Choroid plexus epithelial cell (primary cell): ENCODE measurements around the gene GPN1.
"Not testable (repeated sequence)": the region's sequence is repeated elsewhere in the genome, so short reads cannot be mapped to it uniquely, and the experiment has no call there.

Experiments
- DNase-seq: peaks from one replicate; pipeline ENCODE4 v3.0.0-alpha.2; 2010; ENCODE audit warnings: low read depth
- H3K4me3 ChIP-seq: 2 replicates; pipeline ENCODE4 v1.5.1; 2011; ENCODE audit warnings: low read depth, mild to moderate bottlenecking, control low read depth, low read length, moderate library complexity
- TF ChIP-seq, protein P1 (sequence below): conservative IDR thresholded peaks from 2 replicates; pipeline ENCODE4 v1.5.1; 2011; ENCODE audit warnings: low read depth, mild to moderate bottlenecking, control low read depth, inconsistent platforms, low read length, moderate library complexity

GPN1 gene

DNA sequence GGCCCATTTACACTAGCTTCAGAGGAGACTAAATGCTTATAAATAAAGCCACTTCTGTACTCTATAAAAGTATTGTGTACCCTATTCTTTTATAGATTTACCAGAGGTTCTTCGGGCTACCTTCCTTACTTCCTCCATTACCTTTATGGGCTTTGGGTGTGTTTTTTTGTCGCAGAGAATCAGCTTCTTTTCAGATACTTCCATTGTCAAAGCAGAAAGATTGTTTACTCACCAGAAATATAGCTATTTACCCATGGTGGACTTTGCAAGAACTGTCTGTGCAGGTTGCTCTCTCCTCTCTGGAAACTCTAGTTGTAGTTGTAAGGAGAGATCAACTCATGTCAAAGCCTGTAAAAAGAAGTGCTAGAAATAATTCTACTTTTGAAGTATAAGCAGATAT lies 14.9 kb upstream of the GPN1 start:
- TF ChIP-seq, protein P1, sequence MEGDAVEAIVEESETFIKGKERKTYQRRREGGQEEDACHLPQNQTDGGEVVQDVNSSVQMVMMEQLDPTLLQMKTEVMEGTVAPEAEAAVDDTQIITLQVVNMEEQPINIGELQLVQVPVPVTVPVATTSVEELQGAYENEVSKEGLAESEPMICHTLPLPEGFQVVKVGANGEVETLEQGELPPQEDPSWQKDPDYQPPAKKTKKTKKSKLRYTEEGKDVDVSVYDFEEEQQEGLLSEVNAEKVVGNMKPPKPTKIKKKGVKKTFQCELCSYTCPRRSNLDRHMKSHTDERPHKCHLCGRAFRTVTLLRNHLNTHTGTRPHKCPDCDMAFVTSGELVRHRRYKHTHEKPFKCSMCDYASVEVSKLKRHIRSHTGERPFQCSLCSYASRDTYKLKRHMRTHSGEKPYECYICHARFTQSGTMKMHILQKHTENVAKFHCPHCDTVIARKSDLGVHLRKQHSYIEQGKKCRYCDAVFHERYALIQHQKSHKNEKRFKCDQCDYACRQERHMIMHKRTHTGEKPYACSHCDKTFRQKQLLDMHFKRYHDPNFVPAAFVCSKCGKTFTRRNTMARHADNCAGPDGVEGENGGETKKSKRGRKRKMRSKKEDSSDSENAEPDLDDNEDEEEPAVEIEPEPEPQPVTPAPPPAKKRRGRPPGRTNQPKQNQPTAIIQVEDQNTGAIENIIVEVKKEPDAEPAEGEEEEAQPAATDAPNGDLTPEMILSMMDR, result no peak
- DNase-seq, result no peak
- no peak overlapping the region for H3K4me3 ChIP-seq

DNA sequence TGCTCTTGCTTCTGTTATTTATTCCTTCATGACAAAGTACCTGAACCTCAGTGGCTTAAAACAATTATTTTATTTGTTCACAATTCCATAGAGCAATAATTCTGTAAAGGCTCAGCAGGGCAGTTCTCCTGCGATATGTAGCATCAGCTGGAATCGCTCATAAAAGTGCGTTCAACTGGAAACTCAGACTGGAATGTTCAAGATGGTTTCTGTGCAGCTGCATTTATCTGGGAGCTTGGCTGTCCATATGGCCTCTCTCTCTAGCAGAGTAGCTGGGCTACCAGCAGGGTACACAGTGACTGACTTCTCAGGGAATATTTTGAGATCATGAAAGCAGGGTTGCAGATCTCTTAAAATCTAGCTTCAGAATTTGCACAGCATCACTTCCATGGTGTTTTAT lies 13.5 kb upstream of the GPN1 start:
- no peak overlapping the region for H3K4me3 ChIP-seq
- TF ChIP-seq, protein P1, result no peak
- no peak for DNase-seq

DNA sequence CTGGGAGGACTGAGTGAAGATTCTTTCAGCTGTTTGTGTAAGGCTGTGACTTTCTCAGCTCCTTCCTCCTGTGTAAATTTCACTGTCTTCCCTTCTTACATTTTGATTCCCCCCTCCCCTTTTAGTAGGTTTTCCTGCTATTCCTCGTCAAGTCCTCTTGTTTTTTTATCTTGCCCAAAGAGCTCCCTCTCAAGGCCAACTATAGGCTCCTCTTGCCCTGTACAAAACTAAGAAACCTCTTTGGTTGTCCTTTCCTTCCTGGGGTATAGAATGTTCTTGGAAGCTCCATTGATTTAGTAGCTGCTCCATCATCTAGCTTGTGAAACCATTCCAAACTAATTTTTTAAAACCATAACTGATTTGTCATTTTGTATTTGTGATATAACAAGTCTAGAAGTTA lies 7.3 kb upstream of the GPN1 start:
- no peak overlapping the region for H3K4me3 ChIP-seq
- TF ChIP-seq, protein P1, result peak; percentile 16

DNA sequence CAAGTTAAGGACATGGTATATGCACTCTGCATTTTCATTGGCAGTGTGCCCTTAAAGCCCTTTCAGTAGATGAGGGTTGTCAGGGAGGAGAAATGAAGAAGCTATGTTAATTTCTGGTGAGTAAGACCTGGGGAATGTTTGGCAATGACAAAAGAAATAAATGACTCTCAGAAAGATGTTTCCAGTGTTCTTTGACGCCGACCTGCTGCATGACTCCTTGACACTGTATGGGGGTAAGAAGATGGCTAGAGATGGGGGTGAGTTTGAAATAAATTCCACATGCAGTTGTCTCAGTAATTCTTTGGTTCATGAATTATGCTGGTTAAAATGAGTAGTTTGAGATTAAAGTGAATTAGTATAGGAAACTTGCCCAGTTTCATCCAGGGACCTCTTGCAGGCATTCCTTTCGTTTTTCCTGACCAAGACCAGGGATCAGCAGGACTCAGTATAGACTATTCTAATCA lies 5.9 kb upstream of the GPN1 start:
- TF ChIP-seq, protein P1, result no peak
- peak; percentile 83 for DNase-seq
- no peak overlapping the region for H3K4me3 ChIP-seq

More for the DNA sequence above, 7.3 kb upstream of the GPN1 start:
- no peak for DNase-seq

DNA sequence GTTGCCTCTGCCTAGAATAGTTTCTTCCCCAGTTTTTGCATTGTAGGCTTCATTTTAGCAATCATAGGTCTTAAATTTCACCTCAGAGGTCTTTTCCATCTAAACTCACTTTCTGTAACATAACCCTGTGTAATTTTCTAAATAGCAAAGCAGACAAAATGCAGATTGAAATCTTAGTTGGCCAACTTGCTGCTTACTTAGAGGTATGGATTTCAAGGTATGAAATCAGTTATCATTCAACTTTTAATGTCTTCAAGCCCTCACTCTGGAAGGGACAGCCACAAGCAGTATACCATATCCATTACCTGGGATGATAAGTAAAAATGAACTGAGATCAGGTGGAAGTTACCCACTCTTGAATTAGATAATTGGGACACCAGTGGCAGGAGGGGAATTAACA lies 3.9 kb upstream of the GPN1 start:
- DNase-seq, result no peak
- no peak overlapping the region for H3K4me3 ChIP-seq
- TF ChIP-seq, protein P1, result no peak

DNA sequence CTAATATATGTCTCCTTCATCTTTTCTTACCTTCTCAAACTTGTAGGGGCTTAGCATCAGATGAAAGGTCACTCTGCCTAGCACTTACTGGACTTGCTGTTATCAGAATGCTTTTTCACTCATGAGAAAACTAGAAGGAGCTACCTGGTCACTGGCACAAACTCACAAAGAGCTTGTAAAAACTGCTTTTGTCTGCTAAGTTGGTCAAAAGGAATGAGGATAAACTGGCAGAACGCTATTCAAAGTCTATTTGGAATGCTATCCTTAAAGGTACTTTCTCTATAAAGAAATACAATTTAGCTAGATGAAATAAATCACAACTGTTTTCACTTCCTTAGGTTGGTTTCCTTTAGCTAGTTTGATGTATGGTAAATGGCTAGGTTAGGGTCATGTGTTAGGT lies 2.5 kb upstream of the GPN1 start:
- H3K4me3 ChIP-seq, DNase-seq: not testable (repeated sequence)

DNA sequence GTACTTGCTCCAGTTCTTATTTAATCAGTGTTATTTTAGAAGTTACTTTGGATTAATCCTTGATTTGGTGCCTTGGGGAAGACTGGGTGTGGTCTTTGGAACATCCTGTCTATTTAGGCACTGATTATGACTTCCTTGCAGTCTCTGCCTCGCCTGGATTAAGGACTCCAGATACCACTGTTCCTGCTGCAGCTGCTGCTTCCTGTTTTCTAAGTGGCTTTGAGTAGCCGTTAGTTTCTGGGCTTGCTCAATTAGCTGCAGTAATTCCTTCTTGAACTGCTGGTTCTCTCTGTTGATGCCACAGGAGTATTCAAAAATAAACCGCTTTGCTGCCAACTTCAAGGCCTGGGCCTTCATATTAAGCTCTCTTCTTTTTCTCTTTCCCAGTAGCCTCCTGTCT lies 1.9 kb upstream of the GPN1 start:
- not testable (repeated sequence) for H3K4me3 ChIP-seq, DNase-seq

DNA sequence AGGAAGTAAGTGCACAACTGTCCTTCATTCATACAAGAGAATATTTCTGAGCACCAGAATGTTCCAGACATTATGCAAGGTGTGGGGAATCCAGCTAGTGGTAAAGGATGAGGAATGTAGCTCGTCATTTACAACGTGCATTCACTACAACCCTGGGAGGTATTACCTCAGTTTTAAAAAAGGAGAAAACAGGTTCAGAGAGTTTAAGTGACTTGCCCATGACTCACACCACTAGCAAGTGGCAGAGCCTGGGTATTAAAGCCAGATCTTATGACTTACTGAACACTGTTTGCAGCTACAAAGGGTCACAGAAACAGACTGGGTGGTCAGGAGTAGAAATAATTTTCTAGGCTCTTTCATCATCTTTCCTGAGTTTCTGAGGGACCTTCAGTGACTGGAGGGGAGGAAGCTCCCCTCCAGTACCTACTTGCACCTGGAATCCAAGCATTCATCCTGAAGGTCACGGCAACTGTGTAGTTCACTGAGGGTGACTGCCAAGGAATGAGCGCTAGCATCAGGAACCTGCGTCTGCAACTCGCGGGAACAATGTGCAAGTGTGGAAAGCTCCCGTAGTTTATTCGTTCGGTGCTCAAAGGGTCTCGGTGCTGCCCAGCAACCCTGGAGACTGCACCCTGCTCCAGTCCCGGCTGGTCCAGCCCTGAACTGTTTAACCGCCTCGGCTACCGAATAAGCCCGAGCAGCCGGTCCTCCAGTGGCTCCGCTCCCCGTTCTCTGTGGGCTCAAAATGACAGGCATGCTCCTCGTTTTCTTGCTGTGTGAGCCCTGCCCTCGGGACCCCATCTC lies 685 bp upstream of the GPN1 start:
- TF ChIP-seq, protein P1, result no peak
- peak overlapping the region; percentile 83 for H3K4me3 ChIP-seq
- DNase-seq, result peak; percentile 98

DNA sequence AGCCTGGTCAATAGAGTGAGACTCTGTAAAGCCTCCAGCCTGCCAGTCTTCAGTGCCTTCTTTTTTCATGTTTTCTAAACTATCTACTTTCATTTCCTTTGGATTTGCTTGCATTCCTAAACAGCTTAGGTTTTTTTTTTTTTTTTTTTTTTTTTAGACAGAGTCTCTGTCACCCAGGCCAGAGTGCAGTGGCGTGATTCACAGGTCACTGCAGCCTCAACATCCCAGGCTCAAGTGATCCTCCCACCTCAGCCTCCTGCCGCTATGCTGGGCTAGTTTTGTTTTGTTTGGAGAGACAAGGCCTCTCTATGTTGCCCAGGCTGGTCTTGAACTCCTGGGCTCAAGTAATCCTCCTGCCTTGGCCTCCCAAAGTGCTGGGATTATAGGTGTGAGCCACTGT lies 1.4 kb downstream of the GPN1 start:
- H3K4me3 ChIP-seq, DNase-seq: not testable (repeated sequence)
